Ishikawa (cell line): ENCODE results near the gene TCEA3.

Source experiments
- EP300 ChIP-seq: IDR thresholded peaks from 2 replicates; pipeline ENCODE4 v1.6.1; 2012; ENCODE audit warnings: borderline replicate concordance
- FOXM1 ChIP-seq: IDR thresholded peaks from 2 replicates; pipeline ENCODE4 v1.6.1; 2012; ENCODE audit warnings: low read depth, borderline replicate concordance
- RAD21 ChIP-seq: IDR thresholded peaks from 2 replicates; pipeline ENCODE4 v1.6.1; 2012; ENCODE audit warnings: low read depth
- REST ChIP-seq: IDR thresholded peaks from 2 replicates; pipeline ENCODE4 v1.6.1; 2012; ENCODE audit warnings: low read depth, mild to moderate bottlenecking
- ZBTB7A ChIP-seq: IDR thresholded peaks from 2 replicates; pipeline ENCODE4 v1.6.1; 2012; ENCODE audit warnings: low read depth
- TF ChIP-seq, protein P1 (sequence below): IDR thresholded peaks from 2 replicates; pipeline ENCODE4 v1.6.1; 2012

- TF ChIP-seq, protein P1, sequence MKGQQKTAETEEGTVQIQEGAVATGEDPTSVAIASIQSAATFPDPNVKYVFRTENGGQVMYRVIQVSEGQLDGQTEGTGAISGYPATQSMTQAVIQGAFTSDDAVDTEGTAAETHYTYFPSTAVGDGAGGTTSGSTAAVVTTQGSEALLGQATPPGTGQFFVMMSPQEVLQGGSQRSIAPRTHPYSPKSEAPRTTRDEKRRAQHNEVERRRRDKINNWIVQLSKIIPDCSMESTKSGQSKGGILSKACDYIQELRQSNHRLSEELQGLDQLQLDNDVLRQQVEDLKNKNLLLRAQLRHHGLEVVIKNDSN, result no peak
- TF ChIP-seq REST (no peak), ZBTB7A (no peak), FOXM1 (no peak), EP300 (no peak), RAD21 (no peak)
These were observed 36.5 kb upstream of the TCEA3 start for GRCh38 chr1:23461050-23461449.
